Fibroblast of the aortic adventitia (primary cell): ENCODE results near the gene MAK. TPM values are rescaled to one million over a fixed set of nuclear protein-coding genes. Genes with fewer than 3 reads are reported as not detected.

ENCODE experiments used
- DNase-seq: peaks from one replicate; pipeline ENCODE4 v3.0.0-alpha.2; 2010; ENCODE audit warnings: low read depth
- H3K4me3 ChIP-seq: 2 replicates; pipeline ENCODE4 v1.5.1; 2011; ENCODE audit warnings: low read depth, mild to moderate bottlenecking, control low read depth, low read length, moderate library complexity
- total RNA-seq: library from RNA; depleted of rRNA; stranded (reverse); fragments of >200 nt; gene quantifications from 2 replicates; pipeline ENCODE4 v1.2.3, GENCODE V29; 2012; ENCODE audit warnings: low replicate concordance
- TF ChIP-seq, protein P1 (sequence below): IDR thresholded peaks from 2 replicates; pipeline ENCODE4 v1.5.1; 2011; ENCODE audit warnings: mild to moderate bottlenecking, low read length, control low read depth, inconsistent platforms; ENCODE audit not compliant: insufficient read depth

The MAK gene
- total RNA-seq, 1 donor, result under 0.01 TPM

GRCh38 chr6:10801224-10801848 is 37.0 kb downstream of the MAK start:
- DNase-seq, result peak; percentile 65
- TF ChIP-seq, protein P1, sequence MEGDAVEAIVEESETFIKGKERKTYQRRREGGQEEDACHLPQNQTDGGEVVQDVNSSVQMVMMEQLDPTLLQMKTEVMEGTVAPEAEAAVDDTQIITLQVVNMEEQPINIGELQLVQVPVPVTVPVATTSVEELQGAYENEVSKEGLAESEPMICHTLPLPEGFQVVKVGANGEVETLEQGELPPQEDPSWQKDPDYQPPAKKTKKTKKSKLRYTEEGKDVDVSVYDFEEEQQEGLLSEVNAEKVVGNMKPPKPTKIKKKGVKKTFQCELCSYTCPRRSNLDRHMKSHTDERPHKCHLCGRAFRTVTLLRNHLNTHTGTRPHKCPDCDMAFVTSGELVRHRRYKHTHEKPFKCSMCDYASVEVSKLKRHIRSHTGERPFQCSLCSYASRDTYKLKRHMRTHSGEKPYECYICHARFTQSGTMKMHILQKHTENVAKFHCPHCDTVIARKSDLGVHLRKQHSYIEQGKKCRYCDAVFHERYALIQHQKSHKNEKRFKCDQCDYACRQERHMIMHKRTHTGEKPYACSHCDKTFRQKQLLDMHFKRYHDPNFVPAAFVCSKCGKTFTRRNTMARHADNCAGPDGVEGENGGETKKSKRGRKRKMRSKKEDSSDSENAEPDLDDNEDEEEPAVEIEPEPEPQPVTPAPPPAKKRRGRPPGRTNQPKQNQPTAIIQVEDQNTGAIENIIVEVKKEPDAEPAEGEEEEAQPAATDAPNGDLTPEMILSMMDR, result peak; percentile 100
- no peak overlapping the region for H3K4me3 ChIP-seq

- peak; percentile 4 for DNase-seq
- TF ChIP-seq, protein P1, result no peak
- H3K4me3 ChIP-seq, result no peak overlapping the region
Measured at GRCh38 chr6:10800810-10801209, 37.5 kb downstream of the MAK start.

- TF ChIP-seq, protein P1, result no peak
- no peak for DNase-seq
- no peak overlapping the region for H3K4me3 ChIP-seq
Measured at GRCh38 chr6:10794239-10794638, 44.1 kb downstream of the MAK start.

DNA sequence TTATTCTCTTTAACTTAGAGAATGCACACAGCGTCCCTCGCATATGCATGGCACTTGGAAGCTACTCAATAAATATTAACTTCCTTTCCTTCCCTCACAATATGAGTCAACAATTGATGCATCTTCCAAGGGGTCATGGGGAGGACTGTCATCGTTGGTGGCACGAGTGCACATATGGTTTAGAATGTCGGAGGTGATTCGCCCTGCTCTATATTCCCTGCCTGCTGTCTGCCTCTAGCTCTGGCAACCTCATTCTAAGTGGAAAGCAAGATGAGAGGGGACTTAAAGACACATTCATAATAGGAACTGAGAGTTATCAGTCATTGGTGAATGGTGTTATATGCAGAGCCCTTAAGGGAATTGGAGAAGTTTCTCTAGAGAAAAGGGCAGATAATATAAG is 44.6 kb downstream of the MAK start:
- TF ChIP-seq, protein P1, result no peak
- DNase-seq, result no peak
- H3K4me3 ChIP-seq, result no peak overlapping the region

DNA sequence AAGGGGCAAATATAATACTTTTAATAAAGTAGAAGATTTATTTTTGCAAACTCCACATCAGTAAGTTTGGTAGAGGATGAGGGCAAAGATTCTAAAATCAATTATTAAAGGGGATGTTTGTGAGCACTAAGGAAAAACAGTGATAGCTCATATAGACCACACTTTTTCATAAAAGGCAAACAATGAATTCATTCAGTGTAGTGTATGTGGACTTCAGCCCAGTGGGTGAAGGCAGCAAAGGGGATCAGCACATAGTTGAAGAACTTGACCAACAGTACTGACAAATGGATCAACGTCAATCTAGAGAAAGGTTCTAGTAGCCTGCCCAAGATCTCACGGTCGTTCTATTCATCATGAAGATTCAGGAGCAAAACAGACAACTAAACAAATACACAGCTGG is 45.3 kb downstream of the MAK start:
- H3K4me3 ChIP-seq, result no peak overlapping the region
- TF ChIP-seq, protein P1, result no peak
- no peak for DNase-seq

GRCh38 chr6:10792101-10792500 is 46.2 kb downstream of the MAK start:
- no peak overlapping the region for H3K4me3 ChIP-seq
- DNase-seq, result no peak
- TF ChIP-seq, protein P1, result no peak

GRCh38 chr6:10791673-10792072 is 46.7 kb downstream of the MAK start:
- H3K4me3 ChIP-seq, result no peak overlapping the region
- TF ChIP-seq, protein P1, result no peak
- DNase-seq, result no peak
